HG03103 (cell line): ENCODE data around the gene ACTBL2.

Source experiments
- ATAC-seq: cut with Tn5 transposase; IDR thresholded peaks from one replicate; pipeline ENCODE4 v1.9.1; 2021; ENCODE audit warnings: low read depth; ENCODE audit not compliant: unreplicated experiment

The ACTBL2 gene

DNA sequence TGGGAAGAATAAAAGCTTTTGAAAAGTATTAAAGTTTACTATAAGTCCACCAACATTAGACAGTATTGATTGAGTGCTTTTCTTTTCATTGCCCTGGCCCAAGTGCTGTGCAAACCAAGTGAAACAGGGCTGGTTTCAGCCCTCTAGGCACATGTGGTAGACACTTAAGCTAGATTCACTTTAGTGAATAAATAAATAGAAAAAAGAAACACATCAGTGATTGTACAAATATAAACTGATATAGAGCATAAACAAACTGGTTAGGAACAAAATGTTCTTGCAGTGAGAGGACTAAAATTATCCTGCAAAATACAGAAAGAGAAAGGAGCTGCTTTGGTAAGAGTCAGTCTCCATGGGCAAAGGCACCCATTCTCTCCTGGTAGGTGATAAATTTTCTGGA lies 29.7 kb downstream of the ACTBL2 start:
- no peak for ATAC-seq

DNA sequence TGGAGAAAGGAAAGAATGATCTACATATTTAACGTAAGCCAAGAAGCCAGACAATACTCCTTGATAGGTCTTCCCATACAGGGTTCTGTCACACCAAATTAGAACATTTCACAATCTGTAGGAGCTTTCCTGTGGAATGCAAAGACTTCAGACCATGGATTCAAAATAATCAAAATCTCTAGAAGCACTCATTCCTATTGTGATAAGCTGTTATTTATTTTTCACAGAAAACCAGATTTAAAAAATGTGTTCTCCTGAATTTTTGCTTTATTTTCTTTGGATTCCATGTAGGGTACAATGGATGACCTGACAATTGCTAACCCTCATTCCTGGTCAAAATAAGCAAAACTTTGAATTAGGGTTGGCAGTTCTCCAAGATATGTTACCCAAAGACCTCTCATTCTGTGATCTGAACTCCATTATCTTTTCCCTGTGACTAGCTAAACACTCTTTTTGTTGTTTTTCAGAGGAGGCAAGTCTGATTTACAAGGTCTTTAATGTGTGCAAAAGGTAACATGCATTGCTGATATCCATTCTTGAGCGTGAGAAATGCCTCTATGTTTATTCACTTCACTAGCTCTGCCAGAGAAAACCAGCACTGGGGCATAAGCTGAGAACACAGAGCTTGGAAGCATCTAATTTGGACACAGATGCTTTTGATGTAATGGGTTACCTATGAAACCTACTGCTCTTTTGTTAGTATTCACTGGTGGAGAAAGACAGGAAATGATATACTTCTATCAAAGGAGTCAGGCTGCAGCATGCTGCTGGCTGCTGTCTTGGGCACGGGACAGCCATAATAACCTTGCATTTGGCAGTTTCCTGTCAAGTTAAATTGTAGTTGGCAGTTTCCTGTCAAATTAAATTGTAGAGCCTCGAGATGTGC lies 31.4 kb downstream of the ACTBL2 start:
- no peak for ATAC-seq

DNA sequence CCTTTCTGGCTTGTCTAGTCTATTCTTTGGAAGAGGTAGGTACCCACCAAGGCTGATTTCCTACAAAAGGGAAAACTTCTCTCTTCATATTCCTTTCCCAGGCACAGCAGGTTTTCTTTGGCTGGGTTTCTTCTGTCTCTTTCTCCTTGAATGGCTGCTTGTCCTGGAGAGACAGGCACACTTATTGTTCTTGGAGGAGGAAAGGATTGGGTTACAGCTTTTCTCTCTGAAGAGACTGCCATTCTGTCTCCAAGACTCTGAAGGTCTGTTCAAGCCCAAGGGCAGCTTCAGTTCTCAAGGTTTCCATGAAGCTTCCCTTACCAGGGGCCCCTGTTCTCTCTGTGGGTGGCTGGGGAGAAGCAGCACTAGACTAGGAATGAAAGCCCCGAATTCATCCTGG lies 33.9 kb downstream of the ACTBL2 start:
- no peak for ATAC-seq

GRCh38 chr5:57448287-57448686 lies 34.3 kb downstream of the ACTBL2 start:
- ATAC-seq: no peak

DNA sequence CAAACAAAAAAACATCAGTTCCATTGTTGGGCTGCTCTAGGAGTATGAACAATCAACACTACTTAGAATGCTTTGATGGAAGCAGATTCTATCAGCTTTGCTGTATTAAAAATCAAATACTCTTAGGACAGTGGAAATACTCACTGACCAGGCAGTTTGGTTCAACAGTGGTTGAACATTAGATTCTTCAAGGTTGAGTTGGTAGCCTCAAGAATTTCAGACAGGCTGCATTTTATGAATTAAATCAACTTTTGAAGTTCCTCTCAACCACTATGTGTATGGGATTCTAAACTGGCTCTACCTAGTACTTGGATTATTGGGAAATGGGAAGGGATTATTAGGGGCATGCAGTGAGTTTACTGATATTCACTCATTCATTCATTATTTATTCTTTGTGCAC lies 35.0 kb downstream of the ACTBL2 start:
- ATAC-seq: no peak

GRCh38 chr5:57446966-57447365 lies 35.6 kb downstream of the ACTBL2 start:
- no peak for ATAC-seq

- ATAC-seq: no peak
These were observed 36.9 kb downstream of the ACTBL2 start for GRCh38 chr5:57445705-57446037.

DNA sequence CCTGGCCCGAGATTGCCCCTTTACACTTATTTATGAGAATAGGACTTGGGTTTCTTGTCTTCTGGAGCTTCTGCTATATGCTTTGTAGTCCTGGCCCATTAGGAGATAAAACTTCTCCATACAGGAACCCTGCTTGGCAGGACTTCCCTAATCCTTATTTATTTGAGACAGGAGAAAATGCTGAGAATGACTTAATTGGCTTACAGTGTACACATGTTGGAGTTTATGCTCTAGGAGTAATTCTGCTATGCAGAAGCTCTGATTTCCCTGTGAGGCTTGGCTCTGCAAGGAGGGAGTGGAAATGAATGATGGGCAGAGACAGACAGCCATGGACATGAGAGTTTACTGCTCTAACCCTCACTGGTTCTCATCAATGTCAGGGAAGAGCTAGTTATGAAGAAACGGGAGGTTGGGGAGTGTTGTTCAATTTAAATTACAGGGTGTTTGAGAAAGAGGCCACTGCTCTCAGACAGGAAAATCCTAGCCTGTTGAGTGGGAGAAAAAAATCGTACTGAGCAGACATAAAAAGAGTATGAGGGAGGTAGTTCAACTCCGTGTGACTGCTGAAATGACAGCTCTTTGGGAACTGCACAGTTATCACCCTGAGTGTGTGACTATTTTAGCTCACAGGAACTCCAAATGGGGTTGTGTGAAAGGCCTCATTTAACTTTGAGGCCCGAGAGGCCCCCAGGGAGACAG lies 37.5 kb downstream of the ACTBL2 start:
- no peak for ATAC-seq

- peak; percentile 49 for ATAC-seq
These were observed 40.4 kb downstream of the ACTBL2 start for GRCh38 chr5:57442080-57442839.

DNA sequence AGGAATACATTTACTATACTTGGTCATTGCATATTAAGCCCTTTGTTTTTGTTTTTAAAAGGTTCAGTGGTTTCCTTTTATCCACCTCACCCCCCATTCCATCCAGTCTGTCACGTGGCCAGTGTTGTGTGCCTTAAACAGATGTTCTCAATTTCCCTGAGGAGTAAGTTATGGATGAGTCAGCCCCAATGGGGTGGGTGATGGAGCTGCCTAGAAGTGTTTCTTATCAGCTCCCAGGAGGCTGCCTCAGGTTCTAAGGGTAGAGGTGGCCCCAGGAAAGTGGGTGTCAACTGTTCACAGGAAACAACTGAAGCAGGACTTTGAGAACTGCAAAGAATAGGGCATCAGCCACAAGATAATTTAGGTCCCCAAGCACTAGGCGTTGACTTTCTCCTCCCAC lies 41.1 kb downstream of the ACTBL2 start:
- no peak for ATAC-seq

- no peak for ATAC-seq
These were observed 43.0 kb downstream of the ACTBL2 start for GRCh38 chr5:57439601-57440000.

- no peak for ATAC-seq
These were observed 44.4 kb downstream of the ACTBL2 start for GRCh38 chr5:57437976-57438805.

- ATAC-seq: no peak
These were observed 46.0 kb downstream of the ACTBL2 start for GRCh38 chr5:57436586-57436985.

DNA sequence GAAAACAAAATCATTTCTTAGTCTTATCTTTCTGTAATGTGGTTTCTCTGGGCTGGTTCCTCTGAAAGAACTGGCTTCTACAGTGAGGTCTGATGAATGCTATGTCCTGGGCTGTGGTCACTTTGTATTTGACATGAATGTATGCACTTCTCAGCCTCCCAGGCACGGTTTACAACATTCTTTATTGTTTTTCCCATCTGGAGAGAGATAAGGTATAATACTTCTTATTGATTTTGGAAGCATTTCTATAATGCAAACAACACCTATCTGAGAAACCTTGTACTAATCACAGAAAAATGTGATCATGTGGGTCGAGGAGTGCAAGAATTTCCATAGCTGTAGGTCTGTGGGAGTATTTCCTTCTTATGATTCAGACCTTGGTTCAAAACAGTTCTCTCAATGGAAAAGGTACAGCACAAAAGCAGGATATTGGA lies 46.9 kb downstream of the ACTBL2 start:
- no peak for ATAC-seq

GRCh38 chr5:57434683-57435082 lies 47.9 kb downstream of the ACTBL2 start:
- no peak for ATAC-seq

DNA sequence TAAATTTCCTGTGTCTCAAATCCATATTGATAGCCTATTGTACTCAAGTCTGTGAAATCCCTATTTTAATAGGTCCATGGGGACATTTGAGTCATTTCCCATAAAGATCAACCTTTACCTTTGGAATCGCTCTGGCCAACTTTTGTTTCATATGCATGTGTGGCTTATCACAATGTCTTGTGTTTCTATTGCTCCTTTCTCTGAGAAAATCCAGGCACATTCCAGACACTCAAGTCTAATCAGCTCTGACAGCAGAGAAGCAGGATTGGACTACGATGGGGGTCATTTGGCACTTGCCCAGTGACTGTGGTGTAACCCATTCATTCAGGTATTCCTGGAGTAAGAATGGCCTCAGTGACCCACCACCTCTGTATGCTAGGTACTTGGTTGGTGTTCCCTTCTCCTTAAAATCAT lies 48.4 kb downstream of the ACTBL2 start:
- ATAC-seq: no peak

GRCh38 chr5:57432876-57433275 lies 49.7 kb downstream of the ACTBL2 start:
- ATAC-seq: no peak

DNA sequence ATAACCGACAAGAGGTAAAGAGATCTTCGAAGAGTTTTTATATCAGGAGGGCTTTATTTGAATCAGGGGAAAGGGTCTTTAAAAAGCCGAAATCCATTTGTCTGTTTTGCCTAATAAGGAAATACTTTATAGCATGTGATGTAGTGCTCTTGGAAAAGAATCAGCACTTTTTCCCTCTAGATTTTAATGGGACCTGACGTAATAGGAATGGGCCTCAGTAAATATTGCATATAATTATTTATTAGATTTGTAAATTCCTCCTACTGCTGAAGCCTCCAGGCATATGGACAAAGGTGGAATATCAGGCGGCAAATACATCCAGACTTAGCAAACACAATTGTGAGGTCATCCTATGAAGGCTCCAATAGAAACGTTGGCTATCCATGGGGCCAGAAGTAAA lies 50.9 kb downstream of the ACTBL2 start:
- no peak for ATAC-seq
